ENCODE results near the gene TRIM25. TPM values are rescaled to one million over a fixed set of nuclear protein-coding genes. Genes with fewer than 3 reads are reported as not detected.

The TRIM25 gene
- total RNA-seq, 1 experiment from 2014 or later, result 85.6 TPM

DNA sequence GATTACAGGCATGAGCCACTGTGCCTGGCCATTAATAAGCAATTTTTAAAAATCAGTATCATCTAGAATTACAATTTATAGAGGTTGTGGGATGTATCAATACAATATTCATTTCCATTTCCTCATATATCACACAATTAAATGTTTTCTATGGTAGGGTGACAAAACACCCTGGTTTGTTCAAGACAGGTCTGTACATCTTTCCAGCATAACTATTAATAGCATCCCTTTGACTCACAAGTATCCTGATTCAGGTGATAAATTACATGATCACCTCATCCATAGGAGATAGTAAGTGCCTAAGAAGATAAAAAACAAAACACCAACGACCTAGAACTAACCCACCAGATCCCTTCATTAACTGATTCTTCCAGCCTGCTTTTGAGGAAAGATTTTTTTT, 33.9 kb upstream of the TRIM25 start:
- POLR2A ChIA-PET, result no interaction called here
- Histone ChIP-seq H3K36me3 (ENCODE audit: control insufficient read depth, insufficient read depth, low read length) (peaks cover 5% of the 10 kb centered on the region; the same call in 1 of the 2 replicates), H3K4me1 (no peaks in the 10 kb centered on the region), H3K27me3 (replicated peaks; ENCODE audit: control insufficient read depth, insufficient read depth, low read length) (no peaks in the 10 kb centered on the region), H3K4me3 (ENCODE audit: low read depth, low read length) (no peak overlapping the region), H3K9me3 (no peaks in the 10 kb centered on the region)
- CTCF ChIA-PET, result no interaction called here
- intact Hi-C loops (cut with micrococcal nuclease; ENCODE audit: unreplicated experiment), result no loop called here
- DNase-seq, result no peak
- H3K4me3 Mint-ChIP-seq (ENCODE audit: unreplicated experiment), result no peak overlapping the region
- H3K9me3 Mint-ChIP-seq (ENCODE audit: unreplicated experiment), result no peaks in the 10 kb centered on the region
- H3K27ac Mint-ChIP-seq (ENCODE audit: unreplicated experiment), result no peak overlapping the region
- no peaks in the 10 kb centered on the region for H3K27me3 Mint-ChIP-seq (ENCODE audit: insufficient read depth, unreplicated experiment)
- no peaks in the 10 kb centered on the region for H3K4me1 Mint-ChIP-seq (ENCODE audit: low read depth, unreplicated experiment)
- BruUV-seq (replicated peaks), result no TSS peak
- TF ChIP-seq, protein P1, sequence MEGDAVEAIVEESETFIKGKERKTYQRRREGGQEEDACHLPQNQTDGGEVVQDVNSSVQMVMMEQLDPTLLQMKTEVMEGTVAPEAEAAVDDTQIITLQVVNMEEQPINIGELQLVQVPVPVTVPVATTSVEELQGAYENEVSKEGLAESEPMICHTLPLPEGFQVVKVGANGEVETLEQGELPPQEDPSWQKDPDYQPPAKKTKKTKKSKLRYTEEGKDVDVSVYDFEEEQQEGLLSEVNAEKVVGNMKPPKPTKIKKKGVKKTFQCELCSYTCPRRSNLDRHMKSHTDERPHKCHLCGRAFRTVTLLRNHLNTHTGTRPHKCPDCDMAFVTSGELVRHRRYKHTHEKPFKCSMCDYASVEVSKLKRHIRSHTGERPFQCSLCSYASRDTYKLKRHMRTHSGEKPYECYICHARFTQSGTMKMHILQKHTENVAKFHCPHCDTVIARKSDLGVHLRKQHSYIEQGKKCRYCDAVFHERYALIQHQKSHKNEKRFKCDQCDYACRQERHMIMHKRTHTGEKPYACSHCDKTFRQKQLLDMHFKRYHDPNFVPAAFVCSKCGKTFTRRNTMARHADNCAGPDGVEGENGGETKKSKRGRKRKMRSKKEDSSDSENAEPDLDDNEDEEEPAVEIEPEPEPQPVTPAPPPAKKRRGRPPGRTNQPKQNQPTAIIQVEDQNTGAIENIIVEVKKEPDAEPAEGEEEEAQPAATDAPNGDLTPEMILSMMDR (IDR thresholded peaks at IDR 0.05; ENCODE audit: insufficient read depth in 1 of 2, low read depth in 1 of 2, low read length in 1 of 2, severe bottlenecking in 1 of 2, unreplicated experiment in 1 of 2), result no peak
- H3K36me3 Mint-ChIP-seq (ENCODE audit: insufficient read depth, unreplicated experiment), result peaks cover 68% of the 10 kb centered on the region

DNA sequence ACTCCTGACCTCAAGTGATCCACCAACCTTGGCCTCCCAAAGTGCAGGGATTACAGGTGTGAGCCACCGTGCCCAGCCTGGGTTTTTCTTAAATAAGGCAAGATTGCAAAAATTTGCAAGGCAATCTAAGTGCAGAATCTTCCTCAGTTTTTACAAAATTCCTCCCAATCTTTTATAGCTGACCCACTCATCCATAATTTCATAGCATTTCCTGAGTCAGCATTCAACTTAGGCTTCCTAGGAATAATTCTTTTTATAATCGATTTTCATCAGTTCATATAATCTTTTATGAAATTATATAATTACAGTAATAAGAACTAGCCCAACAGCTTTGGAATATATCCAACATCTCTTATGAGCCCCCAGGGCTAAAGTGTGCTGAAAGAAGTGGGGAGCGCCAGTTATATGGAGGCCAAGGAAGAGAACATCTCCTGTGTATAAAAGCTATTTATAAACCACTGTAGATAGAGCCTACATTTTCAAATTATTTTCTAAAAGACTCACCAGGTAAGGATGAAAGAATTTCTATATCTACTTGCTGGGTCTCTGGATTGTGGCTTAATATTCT, 32.2 kb upstream of the TRIM25 start:
- TF ChIP-seq, protein P1 (IDR thresholded peaks at IDR 0.05; ENCODE audit: insufficient read depth in 1 of 2, low read depth in 1 of 2, low read length in 1 of 2, severe bottlenecking in 1 of 2, unreplicated experiment in 1 of 2), result no peak
- DNase-seq, result no peak
- H3K36me3 Mint-ChIP-seq (ENCODE audit: insufficient read depth, unreplicated experiment), result peaks cover 80% of the 10 kb centered on the region
- Histone ChIP-seq H3K4me1 (no peaks in the 10 kb centered on the region), H3K4me3 (ENCODE audit: low read depth, low read length) (no peak overlapping the region), H3K36me3 (ENCODE audit: control insufficient read depth, insufficient read depth, low read length) (peaks cover 5% of the 10 kb centered on the region; the same call in 1 of the 2 replicates), H3K27me3 (replicated peaks; ENCODE audit: control insufficient read depth, insufficient read depth, low read length) (no peaks in the 10 kb centered on the region), H3K9me3 (no peaks in the 10 kb centered on the region)
- intact Hi-C loops (cut with micrococcal nuclease; ENCODE audit: unreplicated experiment), result no loop called here
- H3K27me3 Mint-ChIP-seq (ENCODE audit: insufficient read depth, unreplicated experiment), result no peaks in the 10 kb centered on the region
- ChIA-PET POLR2A (interaction anchor here (1.0 kb wide), 1 partner anchor 32 kb away, joined by 3 read pairs; the partner anchor contains the start of gene TRIM25), CTCF (no interaction called here)
- no peak overlapping the region for H3K4me3 Mint-ChIP-seq (ENCODE audit: unreplicated experiment)
- no peaks in the 10 kb centered on the region for H3K9me3 Mint-ChIP-seq (ENCODE audit: unreplicated experiment)
- BruUV-seq (replicated peaks), result no TSS peak
- no peaks in the 10 kb centered on the region for H3K4me1 Mint-ChIP-seq (ENCODE audit: low read depth, unreplicated experiment)
- H3K27ac Mint-ChIP-seq (ENCODE audit: unreplicated experiment), result no peak overlapping the region

DNA sequence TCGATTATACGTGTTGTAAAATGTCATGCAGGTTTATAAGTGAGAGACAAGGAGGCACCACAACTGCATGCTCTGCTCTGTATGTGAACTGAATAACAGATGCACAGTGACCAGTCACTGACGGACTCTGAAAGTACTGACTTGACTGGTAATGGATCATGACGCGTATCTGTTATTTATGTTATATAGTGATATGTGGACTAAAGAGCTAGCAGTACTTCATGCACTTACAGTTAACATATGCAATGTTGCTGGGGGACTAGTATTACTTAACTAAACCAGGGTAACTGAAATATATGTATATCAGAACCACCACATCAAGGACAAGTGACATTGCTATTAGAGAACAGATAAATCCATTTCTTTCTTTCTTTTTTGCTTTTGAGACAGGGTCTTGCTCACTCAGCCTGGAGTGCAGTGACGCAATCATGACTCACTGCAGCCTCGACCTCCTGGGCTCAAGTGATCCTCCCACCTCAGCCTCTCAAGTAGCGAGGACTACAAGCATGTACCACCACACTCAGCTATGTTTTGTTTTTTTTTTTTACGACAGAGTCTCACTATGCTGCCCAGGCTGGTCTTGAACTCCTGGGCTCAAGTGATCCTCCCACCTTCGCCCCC, 29.8 kb upstream of the TRIM25 start:
- POLR2A ChIA-PET, result no interaction called here
- Histone ChIP-seq H3K27me3 (replicated peaks; ENCODE audit: control insufficient read depth, insufficient read depth, low read length) (no peaks in the 10 kb centered on the region), H3K36me3 (ENCODE audit: control insufficient read depth, insufficient read depth, low read length) (peaks cover 5% of the 10 kb centered on the region; the same call in 1 of the 2 replicates), H3K4me3 (ENCODE audit: low read depth, low read length) (no peak overlapping the region), H3K9me3 (no peaks in the 10 kb centered on the region), H3K4me1 (no peaks in the 10 kb centered on the region)
- BruUV-seq (replicated peaks), result no TSS peak
- CTCF ChIA-PET, result no interaction called here
- H3K36me3 Mint-ChIP-seq (ENCODE audit: insufficient read depth, unreplicated experiment), result peaks cover 76% of the 10 kb centered on the region
- no peak overlapping the region for H3K4me3 Mint-ChIP-seq (ENCODE audit: unreplicated experiment)
- DNase-seq, result no peak
- H3K27ac Mint-ChIP-seq (ENCODE audit: unreplicated experiment), result no peak overlapping the region
- TF ChIP-seq, protein P1 (IDR thresholded peaks at IDR 0.05; ENCODE audit: insufficient read depth in 1 of 2, low read depth in 1 of 2, low read length in 1 of 2, severe bottlenecking in 1 of 2, unreplicated experiment in 1 of 2), result no peak
- H3K9me3 Mint-ChIP-seq (ENCODE audit: unreplicated experiment), result no peaks in the 10 kb centered on the region
- no peaks in the 10 kb centered on the region for H3K27me3 Mint-ChIP-seq (ENCODE audit: insufficient read depth, unreplicated experiment)
- intact Hi-C loops (cut with micrococcal nuclease; ENCODE audit: unreplicated experiment), result loop anchor here (5.0 kb wide), 1 partner anchor 76 kb away; no protein-coding TSS in a partner anchor
- H3K4me1 Mint-ChIP-seq (ENCODE audit: low read depth, unreplicated experiment), result no peaks in the 10 kb centered on the region
